ENCODE results near the gene TMSB10. TPM values are rescaled to one million over a fixed set of nuclear protein-coding genes. Genes with fewer than 3 reads are reported as not detected.

TMSB10 gene
- total and polyA plus RNA-seq, 10 donors, result 1,416 to 3,827 (median 2,602) TPM

GRCh38 chr2:84899304-84900204 lies 5.9 kb upstream of the TMSB10 start:
- 94 to 97% (median 96%) methylated on average over 8 of the region's 8 CpGs for WGBS, 5 donors
- TF ChIP-seq POLR2A (IDR thresholded peaks at IDR 0.05), result no peak
- TF ChIP-seq POLR2AphosphoS5 (IDR thresholded peaks at IDR 0.05), result no peak
- no peak for TF ChIP-seq CTCF (IDR thresholded peaks at IDR 0.05 in 8 of 11, conservative IDR thresholded peaks at IDR 0.05 in 3 of 11)
- intact Hi-C loops (cut with DNase I; ENCODE audit: low total_unique reads), result no loop called here
- Histone ChIP-seq H3K36me3 (no peaks in the 10 kb centered on the region), H3K27me3 (replicated peaks in 1 of 7) (no peaks in the 10 kb centered on the region), H3K4me3 (no peak overlapping the region), H3K4me1 (peaks cover 17 to 72% (median 45%) of the 10 kb centered on the region in 6 donors), H3K9me3 (no peaks in the 10 kb centered on the region), H3K27ac (peak overlapping the region; percentile 45 to 89 (median 74))
- no peak for DNase-seq

- H3K27me3 ChIP-seq (replicated peaks in 1 of 7), result no peaks in the 10 kb centered on the region
- H3K27ac ChIP-seq, result peak overlapping the region in 1 of 8 donors; percentile 1
- H3K9me3 ChIP-seq, result no peaks in the 10 kb centered on the region
- H3K4me1 ChIP-seq, result peaks cover 13 to 64% (median 35%) of the 10 kb centered on the region in 6 donors
- intact Hi-C loops (cut with DNase I; ENCODE audit: low total_unique reads), result no loop called here
- H3K4me3 ChIP-seq, result no peak overlapping the region
- H3K36me3 ChIP-seq, result no peaks in the 10 kb centered on the region
- no peak for DNase-seq
- 85 to 97% (median 94%) methylated on average over 1 of the region's 1 CpG for WGBS, 5 donors
- no peak for TF ChIP-seq POLR2AphosphoS5 (IDR thresholded peaks at IDR 0.05)
- TF ChIP-seq CTCF (IDR thresholded peaks at IDR 0.05 in 8 of 11, conservative IDR thresholded peaks at IDR 0.05 in 3 of 11), result no peak
- TF ChIP-seq POLR2A (IDR thresholded peaks at IDR 0.05), result no peak
Observed at GRCh38 chr2:84900971-84901370, 4.5 kb upstream of the TMSB10 start.

- Histone ChIP-seq H3K4me3 (no peak overlapping the region), H3K9me3 (no peaks in the 10 kb centered on the region), H3K36me3 (peaks cover 0 to 4% (median 0%) of the 10 kb centered on the region in 6 donors), H3K27ac (peak overlapping the region in 1 of 8 donors; percentile 1), H3K27me3 (replicated peaks in 1 of 7) (no peaks in the 10 kb centered on the region), H3K4me1 (peaks cover 13 to 63% (median 33%) of the 10 kb centered on the region in 6 donors)
- no peak for DNase-seq
- intact Hi-C loops (cut with DNase I; ENCODE audit: low total_unique reads), result no loop called here
- TF ChIP-seq POLR2AphosphoS5 (IDR thresholded peaks at IDR 0.05) (no peak), CTCF (IDR thresholded peaks at IDR 0.05 in 8 of 11, conservative IDR thresholded peaks at IDR 0.05 in 3 of 11) (no peak), POLR2A (IDR thresholded peaks at IDR 0.05) (no peak)
- 59 to 94% (median 62%) methylated on average over 2 of the region's 2 CpGs for WGBS, 5 donors
Observed at GRCh38 chr2:84901593-84902120, 3.8 kb upstream of the TMSB10 start.

- WGBS, 5 donors, result 94 to 98% (median 97%) methylated on average over 4 of the region's 4 CpGs
- Histone ChIP-seq H3K27ac (no peak overlapping the region), H3K36me3 (peaks cover 0 to 6% (median 0%) of the 10 kb centered on the region in 6 donors), H3K27me3 (replicated peaks in 1 of 7) (no peaks in the 10 kb centered on the region), H3K4me3 (no peak overlapping the region), H3K4me1 (peaks cover 16 to 63% (median 36%) of the 10 kb centered on the region in 6 donors), H3K9me3 (no peaks in the 10 kb centered on the region)
- intact Hi-C loops (cut with DNase I; ENCODE audit: low total_unique reads), result no loop called here
- no peak for DNase-seq
- TF ChIP-seq POLR2A (IDR thresholded peaks at IDR 0.05) (no peak), POLR2AphosphoS5 (IDR thresholded peaks at IDR 0.05) (no peak), CTCF (IDR thresholded peaks at IDR 0.05 in 8 of 11, conservative IDR thresholded peaks at IDR 0.05 in 3 of 11) (no peak)
Observed at GRCh38 chr2:84902526-84902925, 2.9 kb upstream of the TMSB10 start.
